ENCODE data around the gene LRRC45.

DNA sequence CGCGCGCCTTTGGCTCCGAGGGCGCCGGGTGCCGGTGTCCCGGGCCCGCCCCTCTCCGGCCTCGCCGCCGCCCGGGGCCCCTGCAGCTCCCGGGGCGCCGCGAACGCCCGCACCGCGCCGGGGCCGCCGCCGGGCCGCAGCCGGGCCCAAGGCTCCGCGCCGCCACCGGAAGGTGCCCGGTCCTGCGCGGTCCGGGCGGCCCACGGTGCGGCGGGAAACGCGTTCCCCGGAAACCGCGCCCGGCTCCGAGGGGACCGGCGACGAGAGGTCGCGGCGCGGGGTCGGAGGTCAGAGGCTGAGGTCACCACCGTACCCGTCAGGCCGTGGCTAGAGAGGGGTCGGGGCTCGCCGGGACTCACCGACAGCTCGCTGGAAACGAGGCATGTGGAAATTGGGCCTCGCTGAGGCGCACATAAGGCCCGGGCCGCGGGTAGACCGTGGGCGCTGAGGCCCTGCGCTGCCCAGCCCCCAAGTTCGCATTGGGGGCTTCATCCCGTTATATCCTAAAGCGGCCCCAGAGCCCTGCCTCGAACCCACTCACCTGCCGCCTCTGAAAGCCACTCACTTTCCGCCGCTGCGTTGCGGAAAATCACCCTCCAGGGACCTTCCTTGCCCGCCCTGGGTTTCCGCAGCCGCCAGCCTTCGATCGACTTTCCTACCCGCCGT is 42.7 kb downstream of the LRRC45 start, which contains the start of gene DUS1L:
- TF ChIP-seq, protein P1, sequence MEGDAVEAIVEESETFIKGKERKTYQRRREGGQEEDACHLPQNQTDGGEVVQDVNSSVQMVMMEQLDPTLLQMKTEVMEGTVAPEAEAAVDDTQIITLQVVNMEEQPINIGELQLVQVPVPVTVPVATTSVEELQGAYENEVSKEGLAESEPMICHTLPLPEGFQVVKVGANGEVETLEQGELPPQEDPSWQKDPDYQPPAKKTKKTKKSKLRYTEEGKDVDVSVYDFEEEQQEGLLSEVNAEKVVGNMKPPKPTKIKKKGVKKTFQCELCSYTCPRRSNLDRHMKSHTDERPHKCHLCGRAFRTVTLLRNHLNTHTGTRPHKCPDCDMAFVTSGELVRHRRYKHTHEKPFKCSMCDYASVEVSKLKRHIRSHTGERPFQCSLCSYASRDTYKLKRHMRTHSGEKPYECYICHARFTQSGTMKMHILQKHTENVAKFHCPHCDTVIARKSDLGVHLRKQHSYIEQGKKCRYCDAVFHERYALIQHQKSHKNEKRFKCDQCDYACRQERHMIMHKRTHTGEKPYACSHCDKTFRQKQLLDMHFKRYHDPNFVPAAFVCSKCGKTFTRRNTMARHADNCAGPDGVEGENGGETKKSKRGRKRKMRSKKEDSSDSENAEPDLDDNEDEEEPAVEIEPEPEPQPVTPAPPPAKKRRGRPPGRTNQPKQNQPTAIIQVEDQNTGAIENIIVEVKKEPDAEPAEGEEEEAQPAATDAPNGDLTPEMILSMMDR (IDR thresholded peaks at IDR 0.05; ENCODE audit: borderline replicate concordance, extremely low read depth, low read length, poor library complexity, severe bottlenecking) = no peak
- no peak for TF ChIP-seq EZH2 (IDR thresholded peaks at IDR 0.05; ENCODE audit: borderline replicate concordance, low read depth, low read length, severe bottlenecking)

Measured in DND-41 (cell line).